ENCODE measurements around the gene PYGL.

Gene PYGL

GRCh38 chr14:50904719-50905118 is 39.6 kb downstream of the PYGL start (continued):
- TF ChIP-seq ZBTB11 (tag by site-specific recombination; conservative IDR thresholded peaks at IDR 0.05; ENCODE audit: low read depth) (no peak), SETDB1 (IDR thresholded peaks at IDR 0.05; ENCODE audit: insufficient read length, low read length) (no peak), ZNF426 (tag by site-specific recombination; IDR thresholded peaks at IDR 0.05) (no peak), KLF16 (tag by site-specific recombination; IDR thresholded peaks at IDR 0.05) (no peak)

- TF ChIP-seq ZBTB6 (tag by site-specific recombination; IDR thresholded peaks at IDR 0.05) (no peak), ZNF560 (tag by site-specific recombination; IDR thresholded peaks at IDR 0.05; ENCODE audit: borderline replicate concordance) (no peak), ZNF701 (tag by site-specific recombination; IDR thresholded peaks at IDR 0.05) (no peak), ZNF530 (tag by site-specific recombination; IDR thresholded peaks at IDR 0.05; ENCODE audit: low read depth) (no peak), ZNF837 (tag by site-specific recombination; IDR thresholded peaks at IDR 0.05) (no peak), HOXA7 (CRISPR knock-in tag; IDR thresholded peaks at IDR 0.05; ENCODE audit: borderline replicate concordance) (no peak), ZNF350 (tag by site-specific recombination; IDR thresholded peaks at IDR 0.05) (no peak), ZNF658 (tag by site-specific recombination; IDR thresholded peaks at IDR 0.05) (no peak), ZNF843 (tag by site-specific recombination; IDR thresholded peaks at IDR 0.05) (no peak), ZNF23 (tag by site-specific recombination; IDR thresholded peaks at IDR 0.05; ENCODE audit: borderline replicate concordance) (no peak), ZNF561 (tag by site-specific recombination; IDR thresholded peaks at IDR 0.05; ENCODE audit: borderline replicate concordance) (no peak), ZNF324 (tag by site-specific recombination; IDR thresholded peaks at IDR 0.05) (no peak), ZNF211 (tag by site-specific recombination; IDR thresholded peaks at IDR 0.05; ENCODE audit: low read depth) (no peak), ZBTB44 (tag by site-specific recombination; IDR thresholded peaks at IDR 0.05) (no peak), ZNF48 (tag by site-specific recombination; IDR thresholded peaks at IDR 0.05) (no peak), IKZF3 (tag by site-specific recombination; IDR thresholded peaks at IDR 0.05) (no peak), ZNF146 (tag by site-specific recombination; IDR thresholded peaks at IDR 0.05) (no peak)
- POLR2A ChIA-PET, result no interaction called here
- Histone ChIP-seq H3K9me3 (ENCODE audit: control insufficient read depth, insufficient read depth, low read depth, low read length) (no peaks in the 10 kb centered on the region), H3K4me3 (ENCODE audit: low read depth, low read length) (no peak overlapping the region), H3K4me1 (ENCODE audit: control insufficient read depth, insufficient read depth, low read length) (no peaks in the 10 kb centered on the region), H3K27ac (ENCODE audit: extremely low read depth, low read depth, low read length) (no peak overlapping the region), H3K36me3 (ENCODE audit: control insufficient read depth in 2 of 2, insufficient read depth in 1 of 2, low read length in 2 of 2) (peaks cover 0 to 34% of the 10 kb centered on the region in 2 experiments; a peak in 1 of 3 replicates)
- CTCF ChIA-PET, result interaction anchor here (0.6 to 0.9 kb wide), 2 partner anchors 9 to 41 kb away, joined by 3 to 4 read pairs; no protein-coding TSS in a partner anchor
These were observed 42.9 kb downstream of the PYGL start for GRCh38 chr14:50901361-50901760.
